ENCODE results near the gene DNAH1. TPM values are rescaled to one million over a fixed set of nuclear protein-coding genes. Genes with fewer than 3 reads are reported as not detected.

DNAH1 gene
- total and polyA plus RNA-seq, 2 of the 4 experiments (the other 2 are of a cell fraction), result 2.0 to 4.0 TPM

- ChIA-PET CTCF (no interaction called here), POLR2A (ENCODE audit: unreplicated experiment) (no interaction called here)
- H3K4ac ChIP-seq (ENCODE audit: low read depth, low read length), result no peak overlapping the region
- BruUV-seq (replicated peaks), result no TSS peak
- in situ Hi-C loops (cut with MboI; ENCODE audit: low sequenced_read_pairs), result no loop called here
- H2AK5ac ChIP-seq (ENCODE audit: low read depth, low read length), result no peak overlapping the region
- dilution Hi-C loops (cut with HindIII; ENCODE audit: low sequenced_read_pairs, unreplicated experiment), result no loop called here
- H3K56ac ChIP-seq (ENCODE audit: extremely low read depth, insufficient read depth, low read length), result no peak overlapping the region
- H2BK15ac ChIP-seq (ENCODE audit: low read depth, low read length), result no peak overlapping the region
- H3K36me3 ChIP-seq (ENCODE audit: control insufficient read depth, insufficient read depth, low read length), result no peaks in the 10 kb centered on the region
- no peak overlapping the region for H3K4me2 ChIP-seq (ENCODE audit: low read depth, low read length)
- ATAC-seq (ENCODE audit: low read depth) (no peak), DNase-seq (no peak)
- H3K9me3 ChIP-seq (ENCODE audit: control insufficient read depth, insufficient read depth, low read length), result no peaks in the 10 kb centered on the region
- intact Hi-C loops (cut with micrococcal nuclease), result no loop called here
- no peak overlapping the region for H2BK5ac ChIP-seq (ENCODE audit: low read depth, low read length, poor library complexity, severe bottlenecking)
- H4K5ac ChIP-seq (ENCODE audit: low read depth, low read length), result no peak overlapping the region
- H3K27me3 ChIP-seq (ENCODE audit: control insufficient read depth, insufficient read depth, low read length), result no peaks in the 10 kb centered on the region
- no peaks in the 10 kb centered on the region for H4K20me1 ChIP-seq (ENCODE audit: insufficient read depth, low read length)
- no peak overlapping the region for H2BK20ac ChIP-seq (ENCODE audit: low read depth, low read length)
- H3K9ac ChIP-seq (ENCODE audit: low read depth, low read length), result no peak overlapping the region
- H4K8ac ChIP-seq (ENCODE audit: low read depth in 2 of 2, low read length in 2 of 2), result no peak overlapping the region
- no peaks in the 10 kb centered on the region; a peak in 1 of 4 replicates for H3K79me1 ChIP-seq (ENCODE audit: low read depth in 1 of 2, low read length in 2 of 2)
- peaks cover 9% of the 10 kb centered on the region for H3K9me1 ChIP-seq (ENCODE audit: insufficient read depth, low read length)
- H2AFZ ChIP-seq (replicated peaks; ENCODE audit: low read length, poor library complexity), result no peak overlapping the region
- no peak overlapping the region for H4K91ac ChIP-seq (ENCODE audit: insufficient read depth, low read depth, low read length)
- peaks cover 8% of the 10 kb centered on the region for H3K4me1 ChIP-seq (ENCODE audit: control insufficient read depth, insufficient read depth, low read length)
- H3K14ac ChIP-seq (replicated peaks; ENCODE audit: low read depth, low read length), result no peak overlapping the region
- no peak overlapping the region for H2AK9ac ChIP-seq (replicated peaks; ENCODE audit: low read depth, low read length, poor library complexity)
- no peak overlapping the region; the same call in 1 of the 2 replicates for H3K23ac ChIP-seq (ENCODE audit: low read depth, low read length)
- TF ChIP-seq RAD21 (IDR thresholded peaks at IDR 0.05; ENCODE audit: low read length) (no peak), MAFK (IDR thresholded peaks at IDR 0.05; ENCODE audit: low read depth, low read length) (no peak), CEBPB (IDR thresholded peaks at IDR 0.05; ENCODE audit: low read depth, low read length) (no peak), SMC3 (IDR thresholded peaks at IDR 0.05; ENCODE audit: low read depth, low read length) (no peak), MXI1 (IDR thresholded peaks at IDR 0.05; ENCODE audit: borderline replicate concordance, low read depth, low read length) (no peak), CTCF (conservative IDR thresholded peaks at IDR 0.05; ENCODE audit: low read depth, low read length) (no peak)
- WGBS, 2 experiments (ENCODE audit: extremely low coverage in 2 of 2, insufficient read length in 1 of 2), result 64% methylated on average over 11 of the region's 14 CpGs; no CpG with 5 or more reads in 1 of the 2 experiments
- no peak overlapping the region for H2BK120ac ChIP-seq (ENCODE audit: low read depth, low read length)
- H3K18ac ChIP-seq (ENCODE audit: low read depth, low read length), result no peak overlapping the region
- H3K4me3 ChIP-seq (ENCODE audit: insufficient read depth, low read depth, low read length), result no peak overlapping the region
- H3K27ac ChIP-seq (ENCODE audit: insufficient read depth, low read length), result no peak overlapping the region
These were observed 2.2 kb downstream of the DNAH1 start for GRCh38 chr3:52318186-52318816.
